Neural cell (in vitro differentiated cells): ENCODE data around the gene MID2.

Experiments
- RAD21 ChIP-seq: fragments of 450-650 bp; conservative IDR thresholded peaks from 2 replicates; pipeline ENCODE4 v1.6.1; 2014; ENCODE audit warnings: antibody characterized with exemption, mild to moderate bottlenecking, moderate library complexity
- TF ChIP-seq, protein P1 (sequence below): fragments of 450-650 bp; IDR thresholded peaks from 2 replicates; pipeline ENCODE4 v1.5.1; 2014; ENCODE audit warnings: antibody characterized with exemption, mild to moderate bottlenecking, moderate library complexity; ENCODE audit not compliant: poor library complexity, severe bottlenecking

DNA sequence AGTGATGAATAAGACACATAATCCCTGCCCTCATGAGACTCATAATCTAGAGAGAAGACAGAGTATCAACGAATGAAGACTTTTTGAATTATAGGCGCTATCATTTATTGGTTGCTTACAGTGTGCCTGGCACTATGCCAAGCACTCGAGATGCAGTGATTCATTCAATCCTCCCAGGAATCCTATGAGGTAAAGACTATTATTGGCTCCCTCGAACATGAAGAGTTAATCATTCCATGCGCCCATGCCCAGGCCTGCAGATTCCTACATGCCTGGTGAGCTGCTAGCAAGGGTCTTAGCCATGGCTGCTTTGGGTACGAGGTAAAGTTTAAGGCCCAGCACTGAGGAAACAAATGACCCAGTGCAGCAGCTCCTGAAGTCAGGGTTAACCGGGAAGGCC, 109.5 kb downstream of the MID2 start:
- TF ChIP-seq, protein P1, sequence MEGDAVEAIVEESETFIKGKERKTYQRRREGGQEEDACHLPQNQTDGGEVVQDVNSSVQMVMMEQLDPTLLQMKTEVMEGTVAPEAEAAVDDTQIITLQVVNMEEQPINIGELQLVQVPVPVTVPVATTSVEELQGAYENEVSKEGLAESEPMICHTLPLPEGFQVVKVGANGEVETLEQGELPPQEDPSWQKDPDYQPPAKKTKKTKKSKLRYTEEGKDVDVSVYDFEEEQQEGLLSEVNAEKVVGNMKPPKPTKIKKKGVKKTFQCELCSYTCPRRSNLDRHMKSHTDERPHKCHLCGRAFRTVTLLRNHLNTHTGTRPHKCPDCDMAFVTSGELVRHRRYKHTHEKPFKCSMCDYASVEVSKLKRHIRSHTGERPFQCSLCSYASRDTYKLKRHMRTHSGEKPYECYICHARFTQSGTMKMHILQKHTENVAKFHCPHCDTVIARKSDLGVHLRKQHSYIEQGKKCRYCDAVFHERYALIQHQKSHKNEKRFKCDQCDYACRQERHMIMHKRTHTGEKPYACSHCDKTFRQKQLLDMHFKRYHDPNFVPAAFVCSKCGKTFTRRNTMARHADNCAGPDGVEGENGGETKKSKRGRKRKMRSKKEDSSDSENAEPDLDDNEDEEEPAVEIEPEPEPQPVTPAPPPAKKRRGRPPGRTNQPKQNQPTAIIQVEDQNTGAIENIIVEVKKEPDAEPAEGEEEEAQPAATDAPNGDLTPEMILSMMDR = no peak
- no peak for TF ChIP-seq RAD21
